HepG2 (cell line): ENCODE measurements around the gene NEK5. TPM values are rescaled to one million over a fixed set of nuclear protein-coding genes. Genes with fewer than 3 reads are reported as not detected.

Experiments
- CREBL2 ChIP-seq: sonication (generic); formaldehyde crosslinking; IDR thresholded peaks from 2 replicates; pipeline ENCODE4 v1.8.1; 2023; ENCODE audit warnings: missing genetic modification reagents, mild to moderate bottlenecking, borderline replicate concordance
- DNMT3B ChIP-seq: conservative IDR thresholded peaks from 2 replicates; pipeline ENCODE4 v1.6.1; 2016; ENCODE audit warnings: missing biosample characterization, control low read depth
- EED ChIP-seq: sonication (generic); formaldehyde crosslinking; IDR thresholded peaks from 2 replicates; pipeline ENCODE4 v1.5.0; 2020; ENCODE audit warnings: mild to moderate bottlenecking, missing genetic modification reagents
- EHMT2 ChIP-seq: fragments of 200-600 bp; sonication (generic); IDR thresholded peaks from 2 replicates; pipeline ENCODE4 v1.7.0; 2017; ENCODE audit warnings: antibody characterized with exemption, low read depth, low read length, borderline replicate concordance
- FOXO1 ChIP-seq: sonication (generic); formaldehyde crosslinking; IDR thresholded peaks from 2 replicates; pipeline ENCODE4 v1.4.0; 2020; ENCODE audit warnings: missing genetic modification reagents
- ISL2 ChIP-seq: sonication (generic); formaldehyde crosslinking; IDR thresholded peaks from 2 replicates; pipeline ENCODE4 v1.5.0; 2020; ENCODE audit warnings: missing genetic modification reagents
- RFXAP ChIP-seq: sonication (generic); formaldehyde crosslinking; IDR thresholded peaks from 2 replicates; pipeline ENCODE4 v1.4.0; 2020; ENCODE audit warnings: missing genetic modification reagents, borderline replicate concordance
- SNAI1 ChIP-seq: sonication (generic); formaldehyde crosslinking; IDR thresholded peaks from 2 replicates; pipeline ENCODE4 v1.5.0; 2020; ENCODE audit warnings: mild to moderate bottlenecking, missing genetic modification reagents, borderline replicate concordance
- U2AF2 ChIP-seq: fragments of 200-400 bp; formaldehyde crosslinking; IDR thresholded peaks from 2 replicates; pipeline ENCODE4 v1.6.1; 2017; ENCODE audit warnings: low read depth, mild to moderate bottlenecking, low read length
- XRCC5 ChIP-seq: fragments of 200-400 bp; formaldehyde crosslinking; optimal IDR thresholded peaks from 2 replicates; pipeline ENCODE3; 2017; ENCODE audit warnings: mild to moderate bottlenecking, low read length
- ZBTB20 ChIP-seq: sonication (generic); formaldehyde crosslinking; IDR thresholded peaks from 2 replicates; pipeline ENCODE4 v1.8.1; 2023; ENCODE audit warnings: missing genetic modification reagents, low read depth, mild to moderate bottlenecking, borderline replicate concordance
- ZNF180 ChIP-seq: sonication (generic); formaldehyde crosslinking; IDR thresholded peaks from 2 replicates; pipeline ENCODE4 v1.4.0; 2020; ENCODE audit warnings: low read depth, missing genetic modification reagents, borderline replicate concordance
- ZNF44 ChIP-seq: sonication (generic); formaldehyde crosslinking; IDR thresholded peaks from 2 replicates; pipeline ENCODE4 v1.5.1; 2020; ENCODE audit warnings: mild to moderate bottlenecking, missing genetic modification reagents
- ZNF484 ChIP-seq: sonication (generic); formaldehyde crosslinking; IDR thresholded peaks from 2 replicates; pipeline ENCODE4 v1.5.1; 2020; ENCODE audit warnings: mild to moderate bottlenecking, low read depth, missing genetic modification reagents, borderline replicate concordance
- ZNF709 ChIP-seq: sonication (generic); formaldehyde crosslinking; IDR thresholded peaks from 2 replicates; pipeline ENCODE4 v1.5.0; 2020; ENCODE audit warnings: mild to moderate bottlenecking, missing genetic modification reagents
- ZNF772 ChIP-seq: sonication (generic); formaldehyde crosslinking; IDR thresholded peaks from 2 replicates; pipeline ENCODE4 v1.5.0; 2020; ENCODE audit warnings: mild to moderate bottlenecking, missing genetic modification reagents
- ZNF775 ChIP-seq: sonication (generic); formaldehyde crosslinking; IDR thresholded peaks from 2 replicates; pipeline ENCODE4 v1.4.0; 2020; ENCODE audit warnings: missing genetic modification reagents, mild to moderate bottlenecking, moderate library complexity, borderline replicate concordance
- polyA plus RNA-seq, 8 experiments: library from polyadenylated mRNA; depleted of rRNA in 3 of 8; stranded (reverse) in 7 of 8; unstranded in 1 of 8; fragments of >200 nt; fragmentation: Illumina TruSeq in 4 of 8; extraction: Trizol in 4 of 8; gene quantifications; 2 replicates each; pipeline versions ENCODE4 v1.2.1 to v1.2.3, GENCODE V29; 2011 to 2016; ENCODE audit warnings: low read depth in 4 of 8, missing spikeins in 1 of 8, mixed read lengths in 1 of 8; ENCODE audit not compliant: insufficient read depth in 1 of 8
- total RNA-seq, 5 experiments: library from RNA; depleted of rRNA; stranded (reverse); fragments of >200 nt; fragmentation: Illumina TruSeq; extraction: Trizol; gene quantifications; 2 replicates each; pipeline ENCODE4 v1.2.3, GENCODE V29; 2016; ENCODE audit warnings: low read depth in 1 of 5
- TF ChIP-seq, protein P1 (sequence below): sonication (generic); formaldehyde crosslinking; IDR thresholded peaks from 2 replicates; pipeline ENCODE4 v1.4.0; 2020; ENCODE audit warnings: mild to moderate bottlenecking, missing genetic modification reagents
- TF ChIP-seq, protein P2 (sequence below): sonication (generic); formaldehyde crosslinking; IDR thresholded peaks from 2 replicates; pipeline ENCODE4 v1.8.0; 2022; ENCODE audit warnings: low read depth, missing genetic modification reagents
- TF ChIP-seq, protein P3 (sequence below): sonication (generic); formaldehyde crosslinking; IDR thresholded peaks from 2 replicates; pipeline ENCODE4 v1.8.0; 2022; ENCODE audit warnings: mild to moderate bottlenecking, missing genetic modification reagents, moderate library complexity

NEK5 gene
- total and polyA plus RNA-seq, 2 of the 13 experiments (the other 11 are each of a cell fraction or from before 2014, with no cell fraction given) = 0.12 to 0.22 TPM

- TF ChIP-seq, protein P1, sequence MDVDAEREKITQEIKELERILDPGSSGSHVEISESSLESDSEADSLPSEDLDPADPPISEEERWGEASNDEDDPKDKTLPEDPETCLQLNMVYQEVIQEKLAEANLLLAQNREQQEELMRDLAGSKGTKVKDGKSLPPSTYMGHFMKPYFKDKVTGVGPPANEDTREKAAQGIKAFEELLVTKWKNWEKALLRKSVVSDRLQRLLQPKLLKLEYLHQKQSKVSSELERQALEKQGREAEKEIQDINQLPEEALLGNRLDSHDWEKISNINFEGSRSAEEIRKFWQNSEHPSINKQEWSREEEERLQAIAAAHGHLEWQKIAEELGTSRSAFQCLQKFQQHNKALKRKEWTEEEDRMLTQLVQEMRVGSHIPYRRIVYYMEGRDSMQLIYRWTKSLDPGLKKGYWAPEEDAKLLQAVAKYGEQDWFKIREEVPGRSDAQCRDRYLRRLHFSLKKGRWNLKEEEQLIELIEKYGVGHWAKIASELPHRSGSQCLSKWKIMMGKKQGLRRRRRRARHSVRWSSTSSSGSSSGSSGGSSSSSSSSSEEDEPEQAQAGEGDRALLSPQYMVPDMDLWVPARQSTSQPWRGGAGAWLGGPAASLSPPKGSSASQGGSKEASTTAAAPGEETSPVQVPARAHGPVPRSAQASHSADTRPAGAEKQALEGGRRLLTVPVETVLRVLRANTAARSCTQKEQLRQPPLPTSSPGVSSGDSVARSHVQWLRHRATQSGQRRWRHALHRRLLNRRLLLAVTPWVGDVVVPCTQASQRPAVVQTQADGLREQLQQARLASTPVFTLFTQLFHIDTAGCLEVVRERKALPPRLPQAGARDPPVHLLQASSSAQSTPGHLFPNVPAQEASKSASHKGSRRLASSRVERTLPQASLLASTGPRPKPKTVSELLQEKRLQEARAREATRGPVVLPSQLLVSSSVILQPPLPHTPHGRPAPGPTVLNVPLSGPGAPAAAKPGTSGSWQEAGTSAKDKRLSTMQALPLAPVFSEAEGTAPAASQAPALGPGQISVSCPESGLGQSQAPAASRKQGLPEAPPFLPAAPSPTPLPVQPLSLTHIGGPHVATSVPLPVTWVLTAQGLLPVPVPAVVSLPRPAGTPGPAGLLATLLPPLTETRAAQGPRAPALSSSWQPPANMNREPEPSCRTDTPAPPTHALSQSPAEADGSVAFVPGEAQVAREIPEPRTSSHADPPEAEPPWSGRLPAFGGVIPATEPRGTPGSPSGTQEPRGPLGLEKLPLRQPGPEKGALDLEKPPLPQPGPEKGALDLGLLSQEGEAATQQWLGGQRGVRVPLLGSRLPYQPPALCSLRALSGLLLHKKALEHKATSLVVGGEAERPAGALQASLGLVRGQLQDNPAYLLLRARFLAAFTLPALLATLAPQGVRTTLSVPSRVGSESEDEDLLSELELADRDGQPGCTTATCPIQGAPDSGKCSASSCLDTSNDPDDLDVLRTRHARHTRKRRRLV (CRISPR knock-in tag) = no peak
- peak; percentile 69 for TF ChIP-seq FOXO1 (CRISPR knock-in tag)
- peak; percentile 84; the same call in 1 of the 2 replicates for TF ChIP-seq EED (CRISPR knock-in tag)
- TF ChIP-seq ISL2 (CRISPR knock-in tag) = peak; percentile 90
- no peak for TF ChIP-seq ZNF180 (CRISPR knock-in tag)
- TF ChIP-seq ZNF44 (CRISPR knock-in tag) = peak; percentile 72; the same call in 1 of the 2 replicates
- TF ChIP-seq U2AF2 = no peak
- no peak for TF ChIP-seq XRCC5
- TF ChIP-seq, protein P2, sequence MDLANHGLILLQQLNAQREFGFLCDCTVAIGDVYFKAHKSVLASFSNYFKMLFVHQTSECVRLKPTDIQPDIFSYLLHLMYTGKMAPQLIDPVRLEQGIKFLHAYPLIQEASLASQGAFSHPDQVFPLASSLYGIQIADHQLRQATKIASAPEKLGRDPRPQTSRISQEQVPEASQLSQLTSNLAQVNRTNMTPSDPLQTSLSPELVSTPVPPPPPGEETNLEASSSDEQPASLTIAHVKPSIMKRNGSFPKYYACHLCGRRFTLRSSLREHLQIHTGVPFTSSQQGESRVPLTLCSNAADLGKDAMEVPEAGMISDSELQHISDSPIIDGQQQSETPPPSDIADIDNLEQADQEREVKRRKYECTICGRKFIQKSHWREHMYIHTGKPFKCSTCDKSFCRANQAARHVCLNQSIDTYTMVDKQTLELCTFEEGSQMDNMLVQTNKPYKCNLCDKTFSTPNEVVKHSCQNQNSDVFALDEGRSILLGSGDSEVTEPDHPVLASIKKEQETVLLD = peak; percentile 65
- TF ChIP-seq ZNF709 = peak; percentile 92
- TF ChIP-seq, protein P3, sequence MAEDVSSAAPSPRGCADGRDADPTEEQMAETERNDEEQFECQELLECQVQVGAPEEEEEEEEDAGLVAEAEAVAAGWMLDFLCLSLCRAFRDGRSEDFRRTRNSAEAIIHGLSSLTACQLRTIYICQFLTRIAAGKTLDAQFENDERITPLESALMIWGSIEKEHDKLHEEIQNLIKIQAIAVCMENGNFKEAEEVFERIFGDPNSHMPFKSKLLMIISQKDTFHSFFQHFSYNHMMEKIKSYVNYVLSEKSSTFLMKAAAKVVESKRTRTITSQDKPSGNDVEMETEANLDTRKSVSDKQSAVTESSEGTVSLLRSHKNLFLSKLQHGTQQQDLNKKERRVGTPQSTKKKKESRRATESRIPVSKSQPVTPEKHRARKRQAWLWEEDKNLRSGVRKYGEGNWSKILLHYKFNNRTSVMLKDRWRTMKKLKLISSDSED = no peak
- peak; percentile 57; the same call in 1 of the 2 replicates for TF ChIP-seq DNMT3B (CRISPR knock-in tag)
- TF ChIP-seq EHMT2 = no peak
- no peak for TF ChIP-seq CREBL2 (CRISPR knock-in tag)
- peak; percentile 40; the same call in 1 of the 2 replicates for TF ChIP-seq ZNF484 (CRISPR knock-in tag)
- no peak; the same call in 1 of the 2 replicates for TF ChIP-seq RFXAP (CRISPR knock-in tag)
- peak; percentile 65; the same call in 1 of the 2 replicates for TF ChIP-seq ZBTB20 (CRISPR knock-in tag)
- peak; percentile 78 for TF ChIP-seq ZNF775 (CRISPR knock-in tag)
- TF ChIP-seq ZNF772 (CRISPR knock-in tag) = peak; percentile 98
- no peak; the same call in 1 of the 2 replicates for TF ChIP-seq SNAI1 (CRISPR knock-in tag)
Measured at GRCh38 chr13:52011632-52012511, 117.0 kb downstream of the NEK5 start, which contains the start of gene ALG11 (continued).
